Suprapubic skin (tissue), 4 donors: ENCODE measurements around the gene SHF. TPM values are rescaled to one million over a fixed set of nuclear protein-coding genes. Genes with fewer than 3 reads are reported as not detected.

ENCODE experiments used
- DNase-seq, 2 donors: peaks; one replicate each; pipeline ENCODE4 v3.0.0-alpha.2; 2019; ENCODE audit warnings: low spot score in 2 of 2
- H3K27ac ChIP-seq: fragments of 200-600 bp; sonication (generic); one replicate; pipeline ENCODE4 v1.5.1; 2019
- H3K27me3 ChIP-seq: fragments of 200-600 bp; sonication (generic); one replicate; pipeline ENCODE4 v1.5.1; 2019
- H3K36me3 ChIP-seq: fragments of 200-600 bp; sonication (generic); one replicate; pipeline ENCODE4 v1.5.1; 2019
- H3K4me1 ChIP-seq: fragments of 200-600 bp; sonication (generic); one replicate; pipeline ENCODE4 v1.5.1; 2019
- H3K4me3 ChIP-seq: fragments of 200-600 bp; sonication (generic); one replicate; pipeline ENCODE4 v1.5.1; 2019; ENCODE audit warnings: mild to moderate bottlenecking
- H3K9me3 ChIP-seq: fragments of 200-600 bp; sonication (generic); one replicate; pipeline ENCODE4 v1.5.1; 2019
- EP300 ChIP-seq: sonication (generic); formaldehyde crosslinking; IDR thresholded peaks from one replicate; pipeline ENCODE4 v1.6.1; 2017; ENCODE audit warnings: antibody characterized with exemption
- POLR2A ChIP-seq, 2 donors: fragments of 450-650 bp; IDR thresholded peaks; one replicate each; pipeline ENCODE4 v1.6.1; 2017; ENCODE audit warnings: antibody characterized with exemption in 2 of 2, mild to moderate bottlenecking in 2 of 2, moderate library complexity in 2 of 2
- POLR2AphosphoS5 ChIP-seq, 3 donors: sonication (generic); formaldehyde crosslinking; IDR thresholded peaks; one replicate each; pipeline ENCODE4 v1.6.1; 2017; ENCODE audit warnings: antibody characterized with exemption in 3 of 3
- WGBS: methylation state at CpG from one replicate; pipeline ENCODE4 v1.1.5; 2018; 5-methylcytosine and 5-hydroxymethylcytosine counted together
- total RNA-seq, 4 donors: library from RNA; depleted of rRNA; stranded (reverse); fragments of >200 nt; gene quantifications; one replicate each; pipeline ENCODE4 v1.1.0, GENCODE V29; 2016
- TF ChIP-seq, protein P1 (sequence below), 2 donors: fragments of 200-600 bp in 1 of 2; fragments of 450-650 bp in 1 of 2; sonication (generic) in 1 of 2; IDR thresholded peaks; one replicate each; pipeline ENCODE4 v1.5.1; 2016 to 2019; ENCODE audit warnings: antibody characterized with exemption in 2 of 2, mild to moderate bottlenecking in 1 of 2, moderate library complexity in 1 of 2

Gene SHF
- total RNA-seq, 4 donors from 2014 or later, result 5.4 to 11.9 (median 8.6) TPM

DNA sequence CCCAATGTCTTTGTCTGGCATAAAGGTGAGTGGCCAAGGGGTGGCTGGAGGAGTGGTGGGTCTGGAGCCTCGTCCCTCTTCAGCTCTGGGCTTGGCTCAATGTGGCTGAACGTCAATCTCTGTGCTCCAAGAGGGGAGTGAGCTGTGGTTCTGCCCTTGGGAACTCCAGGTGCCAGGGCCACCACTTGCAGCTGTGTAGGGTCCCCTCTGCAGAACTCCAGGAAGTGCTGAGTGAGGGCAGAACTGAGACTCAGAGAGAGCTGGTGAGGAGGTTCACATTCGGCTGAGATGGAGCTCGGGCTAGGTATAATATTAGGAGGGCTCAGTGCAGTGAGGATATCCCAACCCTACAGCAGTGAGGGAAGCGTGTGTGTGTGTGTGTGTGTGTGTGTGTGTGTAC, 46.4 kb downstream of the SHF start:
- H3K9me3 ChIP-seq, result no peaks in the 10 kb centered on the region
- no peak for DNase-seq
- 83% methylated on average over 5 of the region's 5 CpGs for WGBS
- H3K36me3 ChIP-seq, result peaks cover 47% of the 10 kb centered on the region
- TF ChIP-seq EP300, result no peak
- TF ChIP-seq, protein P1, sequence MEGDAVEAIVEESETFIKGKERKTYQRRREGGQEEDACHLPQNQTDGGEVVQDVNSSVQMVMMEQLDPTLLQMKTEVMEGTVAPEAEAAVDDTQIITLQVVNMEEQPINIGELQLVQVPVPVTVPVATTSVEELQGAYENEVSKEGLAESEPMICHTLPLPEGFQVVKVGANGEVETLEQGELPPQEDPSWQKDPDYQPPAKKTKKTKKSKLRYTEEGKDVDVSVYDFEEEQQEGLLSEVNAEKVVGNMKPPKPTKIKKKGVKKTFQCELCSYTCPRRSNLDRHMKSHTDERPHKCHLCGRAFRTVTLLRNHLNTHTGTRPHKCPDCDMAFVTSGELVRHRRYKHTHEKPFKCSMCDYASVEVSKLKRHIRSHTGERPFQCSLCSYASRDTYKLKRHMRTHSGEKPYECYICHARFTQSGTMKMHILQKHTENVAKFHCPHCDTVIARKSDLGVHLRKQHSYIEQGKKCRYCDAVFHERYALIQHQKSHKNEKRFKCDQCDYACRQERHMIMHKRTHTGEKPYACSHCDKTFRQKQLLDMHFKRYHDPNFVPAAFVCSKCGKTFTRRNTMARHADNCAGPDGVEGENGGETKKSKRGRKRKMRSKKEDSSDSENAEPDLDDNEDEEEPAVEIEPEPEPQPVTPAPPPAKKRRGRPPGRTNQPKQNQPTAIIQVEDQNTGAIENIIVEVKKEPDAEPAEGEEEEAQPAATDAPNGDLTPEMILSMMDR (IDR thresholded peaks at IDR 0.05), result no peak
- no peak overlapping the region for H3K27ac ChIP-seq
- peaks cover 7% of the 10 kb centered on the region for H3K4me1 ChIP-seq
- H3K27me3 ChIP-seq, result no peaks in the 10 kb centered on the region
- H3K4me3 ChIP-seq, result no peak overlapping the region

DNA sequence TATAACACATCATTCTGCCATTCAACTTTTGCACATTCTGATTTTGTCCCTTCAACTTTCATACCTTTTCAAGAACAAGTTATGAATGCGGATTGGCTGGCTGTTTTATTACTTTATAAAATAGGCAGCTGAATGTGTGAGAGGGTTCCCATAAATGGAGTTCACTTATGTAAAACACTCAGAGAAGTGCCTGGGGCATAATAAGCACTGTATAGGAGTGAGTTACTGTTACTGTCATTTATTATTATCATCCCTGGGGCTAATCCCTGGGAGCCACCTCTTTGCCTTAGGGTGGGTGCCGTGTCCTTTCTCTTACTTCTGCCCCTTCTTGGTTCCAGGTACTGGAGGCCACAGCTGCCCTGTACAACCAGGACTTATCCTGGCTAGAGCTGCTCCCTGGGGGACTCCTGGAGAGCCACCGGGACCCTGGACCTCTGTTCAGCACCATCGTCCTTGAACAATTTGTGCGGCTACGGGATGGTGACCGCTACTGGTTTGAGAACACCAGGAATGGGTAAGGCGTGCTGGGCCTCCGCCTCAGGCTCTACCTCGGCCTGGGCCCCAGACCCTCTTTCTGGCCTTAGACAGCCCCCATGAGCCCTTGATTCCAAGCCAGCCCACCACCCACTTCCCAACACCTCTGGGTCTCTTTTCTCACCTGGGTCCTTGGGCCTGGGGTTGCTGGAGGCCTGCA, 47.1 kb downstream of the SHF start:
- Histone ChIP-seq H3K27me3 (no peaks in the 10 kb centered on the region), H3K4me3 (no peak overlapping the region), H3K9me3 (no peaks in the 10 kb centered on the region), H3K4me1 (peaks cover under 1% of the 10 kb centered on the region), H3K27ac (no peak overlapping the region), H3K36me3 (peaks cover 47% of the 10 kb centered on the region)
- TF ChIP-seq POLR2AphosphoS5 (IDR thresholded peaks at IDR 0.05), result no peak
- no peak for TF ChIP-seq POLR2A (IDR thresholded peaks at IDR 0.05)
- no peak for TF ChIP-seq EP300
- TF ChIP-seq, protein P1 (IDR thresholded peaks at IDR 0.05), result no peak
- no peak for DNase-seq
- 94% methylated on average over 10 of the region's 10 CpGs for WGBS

DNA sequence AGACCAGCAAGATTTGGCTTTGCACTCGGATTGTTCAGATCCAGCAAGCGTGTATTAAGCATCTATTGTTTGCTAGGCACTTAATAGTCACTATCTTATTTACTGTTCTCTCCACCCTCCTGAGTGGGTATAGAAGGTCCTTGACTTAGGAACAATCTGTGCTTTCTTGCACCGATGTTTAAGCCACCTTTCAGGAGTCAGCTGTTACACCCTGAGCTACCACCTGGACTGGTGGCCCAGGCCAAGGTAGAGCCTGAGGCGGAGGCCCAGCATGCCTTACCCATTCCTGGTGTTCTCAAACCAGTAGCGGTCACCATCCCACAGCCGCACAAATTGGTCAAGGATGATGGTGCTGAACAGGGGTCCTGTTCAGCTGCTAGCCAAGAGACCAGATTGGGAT, 48.0 kb downstream of the SHF start:
- Histone ChIP-seq H3K27ac (no peak overlapping the region), H3K36me3 (peaks cover 47% of the 10 kb centered on the region), H3K27me3 (peaks cover 5% of the 10 kb centered on the region), H3K4me3 (no peak overlapping the region), H3K9me3 (no peaks in the 10 kb centered on the region), H3K4me1 (peaks cover 7% of the 10 kb centered on the region)
- WGBS, result 90% methylated on average over 6 of the region's 6 CpGs
- no peak for DNase-seq
- TF ChIP-seq, protein P1 (IDR thresholded peaks at IDR 0.05), result no peak
- TF ChIP-seq POLR2A (IDR thresholded peaks at IDR 0.05) (no peak), EP300 (no peak), POLR2AphosphoS5 (IDR thresholded peaks at IDR 0.05) (no peak)

DNA sequence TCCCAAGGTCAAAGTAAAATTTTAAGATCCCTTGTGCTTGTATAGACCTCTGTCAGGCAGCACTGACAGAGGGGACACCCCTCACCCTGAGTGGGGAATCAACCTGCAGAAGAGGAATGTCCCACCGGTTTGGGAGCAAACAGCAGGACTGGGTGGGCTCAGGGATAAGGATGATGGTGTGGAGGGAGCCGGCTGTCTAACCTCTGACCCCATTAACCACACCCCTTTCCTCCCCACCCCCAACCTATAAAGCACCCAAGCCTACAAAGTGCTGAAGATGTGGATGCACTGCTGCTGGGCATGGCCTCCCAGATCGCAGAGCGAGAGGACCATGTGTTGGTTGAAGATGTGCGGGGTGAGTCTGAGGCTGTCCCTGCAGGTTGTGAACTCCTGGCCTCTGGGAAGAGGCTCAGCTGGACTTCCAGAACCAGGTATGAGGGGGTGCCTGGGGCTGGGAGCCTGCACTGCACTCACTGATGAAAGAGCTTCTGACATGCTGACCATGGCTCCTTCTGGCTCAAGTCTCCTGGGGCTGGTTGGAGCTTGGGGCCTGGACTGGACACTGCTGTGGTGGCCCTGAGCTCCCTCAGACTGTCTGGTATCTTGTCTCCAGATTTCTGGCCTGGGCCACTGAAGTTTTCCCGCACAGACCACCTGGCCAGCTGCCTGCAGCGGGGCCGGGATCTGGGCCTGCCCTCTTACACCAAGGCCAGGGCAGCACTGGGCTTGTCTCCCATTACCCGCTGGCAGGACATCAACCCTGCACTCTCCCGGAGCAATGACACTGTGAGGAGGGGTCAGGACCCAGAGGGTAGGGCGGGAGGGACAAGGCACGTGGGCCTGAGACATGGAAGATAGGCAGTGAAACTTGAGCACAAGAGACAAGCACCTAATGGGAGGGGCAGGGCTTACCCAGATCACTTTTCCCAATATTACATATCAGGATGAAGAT, 48.7 kb downstream of the SHF start:
- Histone ChIP-seq H3K36me3 (peaks cover 43% of the 10 kb centered on the region), H3K9me3 (no peaks in the 10 kb centered on the region), H3K27me3 (peaks cover 12% of the 10 kb centered on the region), H3K4me3 (no peak overlapping the region), H3K4me1 (peaks cover 12% of the 10 kb centered on the region), H3K27ac (no peak overlapping the region)
- 80% methylated on average over 4 of the region's 12 CpGs for WGBS
- TF ChIP-seq POLR2A (IDR thresholded peaks at IDR 0.05), result no peak
- no peak for TF ChIP-seq POLR2AphosphoS5 (IDR thresholded peaks at IDR 0.05)
- no peak for TF ChIP-seq EP300
- TF ChIP-seq, protein P1 (IDR thresholded peaks at IDR 0.05), result no peak
- DNase-seq, result no peak

DNA sequence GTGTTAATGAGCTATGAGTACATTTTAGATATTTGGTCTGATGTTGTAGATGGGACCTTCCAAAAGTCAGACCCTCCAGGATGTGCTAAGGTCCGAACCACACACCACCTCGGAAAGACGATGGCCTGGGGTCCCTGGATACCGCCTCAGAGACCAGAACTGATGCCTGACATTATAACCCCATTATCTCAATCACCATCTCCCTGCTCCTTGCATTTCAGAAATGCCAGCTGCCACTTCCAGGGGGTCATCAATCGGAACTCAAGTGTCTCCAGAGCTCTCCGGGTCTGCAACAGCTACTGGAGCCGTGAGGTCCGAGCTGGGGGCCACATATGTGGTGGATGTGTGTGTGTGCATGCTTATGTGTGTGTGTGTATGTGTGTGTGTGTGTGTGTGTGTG, 50.1 kb downstream of the SHF start:
- peaks cover 18% of the 10 kb centered on the region for H3K27me3 ChIP-seq
- H3K4me1 ChIP-seq, result peaks cover 22% of the 10 kb centered on the region
- no peaks in the 10 kb centered on the region for H3K9me3 ChIP-seq
- H3K36me3 ChIP-seq, result peaks cover 35% of the 10 kb centered on the region
- WGBS, result 86% methylated on average over 8 of the region's 8 CpGs
- H3K27ac ChIP-seq, result no peak overlapping the region
- no peak for DNase-seq
- TF ChIP-seq, protein P1 (IDR thresholded peaks at IDR 0.05), result no peak
- TF ChIP-seq EP300 (no peak), POLR2A (IDR thresholded peaks at IDR 0.05) (no peak), POLR2AphosphoS5 (IDR thresholded peaks at IDR 0.05) (no peak)
- no peak overlapping the region for H3K4me3 ChIP-seq
